ENCODE results near the gene HES1. TPM values are rescaled to one million over a fixed set of nuclear protein-coding genes. Genes with fewer than 3 reads are reported as not detected.

The HES1 gene
- total and polyA plus RNA-seq, 9 of the 15 experiments (the other 6 are each of a cell fraction or from before 2014, with no cell fraction given) = 3.4 to 37.0 (median 19.3) TPM

GRCh38 chr3:194141415-194142155 lies 5.6 kb downstream of the HES1 start:
- Histone ChIP-seq H4K20me1 (replicated peaks; ENCODE audit: control insufficient read depth, insufficient read depth, low read length) (no peaks in the 10 kb centered on the region), H3K4me2 (ENCODE audit: insufficient read depth, low read length) (peak overlapping the region; percentile 77), H3K36me3 (ENCODE audit: control insufficient read depth, insufficient read depth, low read length) (peaks cover 11% of the 10 kb centered on the region; the same call in 1 of the 3 replicates), H3K9me1 (ENCODE audit: control insufficient read depth, insufficient read depth, low read length) (no peaks in the 10 kb centered on the region), H3K79me2 (ENCODE audit: control insufficient read depth, insufficient read depth, low read length) (peaks cover 25% of the 10 kb centered on the region), H2AFZ (ENCODE audit: low read depth, low read length) (peak overlapping the region; percentile 94), H3K27me3 (ENCODE audit: control insufficient read depth in 2 of 2, insufficient read depth in 2 of 2, low read length in 2 of 2) (no peaks in the 10 kb centered on the region), H3K4me3 (peak overlapping the region; percentile 40), H3K9ac (ENCODE audit: insufficient read depth in 1 of 2, low read depth in 2 of 2, low read length in 2 of 2) (peak overlapping the region; percentile 93 to 96), H3K9me3 (replicated peaks; ENCODE audit: control insufficient read depth, insufficient read depth, low read depth, low read length) (no peaks in the 10 kb centered on the region), H3K4me1 (replicated peaks in 1 of 2; ENCODE audit: control insufficient read depth in 2 of 2, insufficient read depth in 2 of 2, low read length in 2 of 2) (peaks cover 40 to 53% of the 10 kb centered on the region in 2 experiments), H3K27ac (ENCODE audit: extremely low read depth, low read depth, low read length) (peak overlapping the region; percentile 99)
- POLR2A ChIA-PET = interaction anchor here (0.5 to 2.1 kb wide), 20 partner anchors 13 to 360 kb away, joined by 3 to 10 read pairs (median 3); no protein-coding TSS in a partner anchor
- in situ Hi-C loops (cut with MboI) = no loop called here
- DNase-seq (ENCODE audit: extremely low read depth in 1 of 4, low spot score in 3 of 4) (peak; percentile 89 to 91 (median 90)), ATAC-seq (peak; percentile 71), FAIRE-seq (peak; percentile 75)
- CTCF ChIA-PET (ENCODE audit: low intra/inter-chr PET ratio) = no interaction called here
- intact Hi-C loops (cut with micrococcal nuclease) = no loop called here
- 3% methylated on average over 17 of the region's 65 CpGs for WGBS (ENCODE audit: insufficient coverage, low coverage, missing lambda C conversion rate)
- no TSS peak for BruUV-seq (replicated peaks)
- peak; percentile 72; the same call in 1 of the 2 replicates for TF ChIP-seq BRD4 (IDR thresholded peaks at IDR 0.05)
- TF ChIP-seq PML (IDR thresholded peaks at IDR 0.05; ENCODE audit: low read length) = 0 out of 2 replicates have a peak, but pooled peaks have one; percentile 8
- TF ChIP-seq ZFX (CRISPR knock-in tag; IDR thresholded peaks at IDR 0.05) = peak; percentile 96
- peak; percentile 79 for TF ChIP-seq ZBTB9 (CRISPR knock-in tag; IDR thresholded peaks at IDR 0.05)
- peak; percentile 85 for TF ChIP-seq CCNT2 (IDR thresholded peaks at IDR 0.05; ENCODE audit: borderline replicate concordance, extremely low read depth, insufficient read length, low read depth, low read length)
- TF ChIP-seq POLR2A (conservative IDR thresholded peaks at IDR 0.05) = peak; percentile 75
- peak; percentile 51; the same call in 1 of the 2 replicates for TF ChIP-seq SP1 (CRISPR knock-in tag; IDR thresholded peaks at IDR 0.05)
- TF ChIP-seq RNF2 (IDR thresholded peaks at IDR 0.05) = peak; percentile 61; the same call in 1 of the 2 replicates
- TF ChIP-seq ELF2 (CRISPR knock-in tag; IDR thresholded peaks at IDR 0.05) = 0 out of 2 replicates have a peak, but pooled peaks have one; percentile 31
- TF ChIP-seq RBFOX2 (IDR thresholded peaks at IDR 0.05; ENCODE audit: low read depth, low read length) = peak; percentile 83
- no peak for TF ChIP-seq ZNF232 (CRISPR knock-in tag; IDR thresholded peaks at IDR 0.05)
- TF ChIP-seq ZNF212 (CRISPR knock-in tag; IDR thresholded peaks at IDR 0.05) = no peak
- TF ChIP-seq DEAF1 (CRISPR knock-in tag; IDR thresholded peaks at IDR 0.05) = peak; percentile 27; the same call in 1 of the 2 replicates
- TF ChIP-seq CTCF (IDR thresholded peaks at IDR 0.05 in 2 of 3, conservative IDR thresholded peaks at IDR 0.05 in 1 of 3; ENCODE audit: insufficient read depth in 2 of 3, low read depth in 1 of 3, low read length in 3 of 3) = 0 out of 6 replicates have a peak, but pooled peaks of 1 of the 3 experiments have one; percentile 5
- no peak for TF ChIP-seq ZNF253 (CRISPR knock-in tag; conservative IDR thresholded peaks at IDR 0.05)
- peak; percentile 73; the same call in 1 of the 2 replicates for TF ChIP-seq ZBTB17 (CRISPR knock-in tag; IDR thresholded peaks at IDR 0.05)
- no peak for TF ChIP-seq E2F4 (CRISPR knock-in tag; IDR thresholded peaks at IDR 0.05; ENCODE audit: low read depth)
